AG04449 (cell line): ENCODE results near the gene KIF6.

Experiments
- CTCF ChIA-PET: fragments of 350-600 bp; formaldehyde crosslinking; extraction: SDS; loops from one replicate; lab custom pipeline; 2021; ENCODE audit warnings: antibody characterized with exemption; lab: Yijun Ruan, JAX
- POLR2A ChIA-PET: fragments of 400-600, 350-600 bp; formaldehyde crosslinking; extraction: SDS; loops from one replicate; lab custom pipeline; 2020; ENCODE audit warnings: antibody characterized with exemption, inconsistent platforms; lab: Yijun Ruan, JAX
- DNase-seq: peaks from one replicate; pipeline ENCODE4 v3.0.0-alpha.2; 2010; ENCODE audit warnings: low read depth, low spot score
- H3K4me3 ChIP-seq: 2 replicates; pipeline ENCODE4 v1.5.1; 2011; ENCODE audit warnings: low read depth, mild to moderate bottlenecking, control low read depth, low read length
- CTCF ChIP-seq: IDR thresholded peaks from one replicate; pipeline ENCODE4 v1.5.1; 2011; ENCODE audit warnings: mild to moderate bottlenecking, moderate library complexity, low read length, control low read depth, inconsistent platforms; ENCODE audit not compliant: insufficient read depth; ENCODE audit errors: missing control alignments

Gene KIF6

GRCh38 chr6:39614393-39614950 lies 110.7 kb downstream of the KIF6 start:
- ChIA-PET POLR2A (no interaction called here), CTCF (no interaction called here)
- no peak for DNase-seq
- no peak for TF ChIP-seq CTCF
- H3K4me3 ChIP-seq = no peak overlapping the region

- no peak overlapping the region for H3K4me3 ChIP-seq
- no peak for DNase-seq
- TF ChIP-seq CTCF = no peak
- ChIA-PET POLR2A (no interaction called here), CTCF (no interaction called here)
These were observed 115.0 kb downstream of the KIF6 start for GRCh38 chr6:39610221-39610620.

GRCh38 chr6:39608652-39609345 lies 116.4 kb downstream of the KIF6 start:
- ChIA-PET POLR2A (no interaction called here), CTCF (interaction anchor here (0.7 kb wide), 1 partner anchor 233 kb away, joined by 3 read pairs; no protein-coding TSS in a partner anchor)
- DNase-seq = no peak
- no peak overlapping the region for H3K4me3 ChIP-seq
- TF ChIP-seq CTCF = no peak

GRCh38 chr6:39602601-39603519 lies 122.3 kb downstream of the KIF6 start:
- POLR2A ChIA-PET = no interaction called here
- no peak for TF ChIP-seq CTCF
- no peak overlapping the region for H3K4me3 ChIP-seq
- CTCF ChIA-PET = no interaction called here
- no peak for DNase-seq

GRCh38 chr6:39599973-39600372 lies 125.2 kb downstream of the KIF6 start:
- DNase-seq = peak; percentile 17
- TF ChIP-seq CTCF = no peak
- ChIA-PET POLR2A (no interaction called here), CTCF (interaction anchor here (1.0 kb wide), 1 partner anchor 13 kb away, joined by 3 read pairs; no protein-coding TSS in a partner anchor)
- no peak overlapping the region for H3K4me3 ChIP-seq

- H3K4me3 ChIP-seq = no peak overlapping the region
- no peak for DNase-seq
- no peak for TF ChIP-seq CTCF
- ChIA-PET POLR2A (no interaction called here), CTCF (no interaction called here)
These were observed 125.9 kb downstream of the KIF6 start for GRCh38 chr6:39599341-39599740.
